Activated CD4-positive, alpha-beta T cell treated with anti-CD3 and anti-CD28 coated beads, Interleukin-2, Interleukin-4, amounts not matched to agents 100 ng/mL and 50 ng/mL, durations not matched to agents 16 hours and 8 hours (primary cell): ENCODE measurements around the gene RHBDL1.
A peak's percentile ranks its signal among the peaks of the same experiment; 100 is the strongest.

Source experiments
- DNase-seq: peaks from one replicate; pipeline ENCODE4 v3.0.0-alpha.2; 2020; ENCODE audit warnings: low spot score

The RHBDL1 gene

GRCh38 chr16:706189-707061 is 31.0 kb downstream of the RHBDL1 start:
- DNase-seq = no peak

- DNase-seq = no peak
These were observed 31.6 kb downstream of the RHBDL1 start for GRCh38 chr16:707062-707538.

GRCh38 chr16:708019-708418 is 32.5 kb downstream of the RHBDL1 start:
- DNase-seq = no peak

- DNase-seq = no peak
These were observed 33.5 kb downstream of the RHBDL1 start for GRCh38 chr16:708959-709358.

GRCh38 chr16:709566-710499 is 34.4 kb downstream of the RHBDL1 start:
- DNase-seq = no peak

- no peak for DNase-seq
These were observed 35.1 kb downstream of the RHBDL1 start for GRCh38 chr16:710500-711075.

- no peak for DNase-seq
These were observed 35.6 kb downstream of the RHBDL1 start for GRCh38 chr16:711084-711483.

GRCh38 chr16:711548-712320 is 36.3 kb downstream of the RHBDL1 start:
- DNase-seq = peak; percentile 75

- DNase-seq = peak; percentile 53
These were observed 37.3 kb downstream of the RHBDL1 start for GRCh38 chr16:712740-713250.

GRCh38 chr16:714079-714478 is 38.6 kb downstream of the RHBDL1 start:
- DNase-seq = no peak

GRCh38 chr16:714558-715476 is 39.3 kb downstream of the RHBDL1 start, which contains the start of gene METRN:
Gene METRN (plus strand): TSS chr16:715118. CDS start chr16:715290, 172 bp downstream.
- DNase-seq = peak; percentile 88

GRCh38 chr16:715477-716199 is 40.2 kb downstream of the RHBDL1 start:
- no peak for DNase-seq

GRCh38 chr16:716200-716568 is 40.7 kb downstream of the RHBDL1 start:
- no peak for DNase-seq

GRCh38 chr16:716768-717325 is 41.4 kb downstream of the RHBDL1 start:
- no peak for DNase-seq

- DNase-seq = no peak
These were observed 42.2 kb downstream of the RHBDL1 start for GRCh38 chr16:717450-718245.

- no peak for DNase-seq
These were observed 42.9 kb downstream of the RHBDL1 start for GRCh38 chr16:718389-718788.

GRCh38 chr16:718922-719321 is 43.5 kb downstream of the RHBDL1 start:
- no peak for DNase-seq

GRCh38 chr16:719815-720446 is 44.5 kb downstream of the RHBDL1 start:
- DNase-seq = no peak
